ENCODE data around the gene LCA5L. TPM values are rescaled to one million over a fixed set of nuclear protein-coding genes. Genes with fewer than 3 reads are reported as not detected.

LCA5L gene
- total and polyA plus RNA-seq, 2 of the 13 experiments (the other 11 are each of a cell fraction or from before 2014, with no cell fraction given): 0.13 to 0.55 TPM

GRCh38 chr21:39385299-39386145 is 60.1 kb downstream of the LCA5L start (continued):
- TF ChIP-seq, protein P1, sequence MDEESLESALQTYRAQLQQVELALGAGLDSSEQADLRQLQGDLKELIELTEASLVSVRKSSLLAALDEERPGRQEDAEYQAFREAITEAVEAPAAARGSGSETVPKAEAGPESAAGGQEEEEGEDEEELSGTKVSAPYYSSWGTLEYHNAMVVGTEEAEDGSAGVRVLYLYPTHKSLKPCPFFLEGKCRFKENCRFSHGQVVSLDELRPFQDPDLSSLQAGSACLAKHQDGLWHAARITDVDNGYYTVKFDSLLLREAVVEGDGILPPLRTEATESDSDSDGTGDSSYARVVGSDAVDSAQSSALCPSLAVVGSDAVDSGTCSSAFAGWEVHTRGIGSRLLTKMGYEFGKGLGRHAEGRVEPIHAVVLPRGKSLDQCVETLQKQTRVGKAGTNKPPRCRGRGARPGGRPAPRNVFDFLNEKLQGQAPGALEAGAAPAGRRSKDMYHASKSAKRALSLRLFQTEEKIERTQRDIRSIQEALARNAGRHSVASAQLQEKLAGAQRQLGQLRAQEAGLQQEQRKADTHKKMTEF (CRISPR knock-in tag; IDR thresholded peaks at IDR 0.05): peak; percentile 96
- TF ChIP-seq ZNF317 (CRISPR knock-in tag; IDR thresholded peaks at IDR 0.05): no peak
- TF ChIP-seq FIP1L1 (IDR thresholded peaks at IDR 0.05; ENCODE audit: borderline replicate concordance, insufficient read depth, low read depth, low read length): 0 out of 2 replicates have a peak, but pooled peaks have one; percentile 63
- TF ChIP-seq ZNF572 (CRISPR knock-in tag; IDR thresholded peaks at IDR 0.05): no peak
- no peak for TF ChIP-seq SMAD1 (CRISPR knock-in tag; IDR thresholded peaks at IDR 0.05; ENCODE audit: borderline replicate concordance, low read depth)
- no peak for TF ChIP-seq NFRKB (IDR thresholded peaks at IDR 0.05)
- no peak for TF ChIP-seq ZNF354B (CRISPR knock-in tag; IDR thresholded peaks at IDR 0.05)
- TF ChIP-seq ZKSCAN8 (CRISPR knock-in tag; IDR thresholded peaks at IDR 0.05; ENCODE audit: borderline replicate concordance): peak; percentile 69; the same call in 1 of the 2 replicates
- TF ChIP-seq ZNF569 (CRISPR knock-in tag; IDR thresholded peaks at IDR 0.05; ENCODE audit: borderline replicate concordance): no peak
- TF ChIP-seq DBP (CRISPR knock-in tag; IDR thresholded peaks at IDR 0.05; ENCODE audit: not compliant biosample characterization): no peak
- no peak for TF ChIP-seq ZNF260 (CRISPR knock-in tag; IDR thresholded peaks at IDR 0.05; ENCODE audit: borderline replicate concordance, low read depth)
- TF ChIP-seq PHF20 (CRISPR knock-in tag; IDR thresholded peaks at IDR 0.05): peak; percentile 56
- no peak for TF ChIP-seq ZNF781 (CRISPR knock-in tag; IDR thresholded peaks at IDR 0.05; ENCODE audit: borderline replicate concordance, not compliant biosample characterization)
- no peak for TF ChIP-seq SMC3 (IDR thresholded peaks at IDR 0.05; ENCODE audit: low read length)
- peak; percentile 78; the same call in 1 of the 2 replicates for TF ChIP-seq ZNF639 (CRISPR knock-in tag; conservative IDR thresholded peaks at IDR 0.05)
- peak; percentile 81; the same call in 1 of the 2 replicates for TF ChIP-seq TFDP2 (CRISPR knock-in tag; IDR thresholded peaks at IDR 0.05)
- TF ChIP-seq U2AF1 (optimal IDR thresholded peaks at IDR 0.05; ENCODE audit: low read depth, low read length): no peak
- TF ChIP-seq KLF16 (CRISPR knock-in tag; IDR thresholded peaks at IDR 0.05): peak in 1 of 2 experiments; percentile 86; a peak in 2 of 4 replicates
- no peak; the same call in none of the 2 replicates for TF ChIP-seq ZNF607 (CRISPR knock-in tag; IDR thresholded peaks at IDR 0.05; ENCODE audit: borderline replicate concordance)
- peak; percentile 62; the same call in 1 of the 2 replicates for TF ChIP-seq ATF2 (CRISPR knock-in tag; IDR thresholded peaks at IDR 0.05)
- TF ChIP-seq SMARCE1 (IDR thresholded peaks at IDR 0.05; ENCODE audit: borderline replicate concordance): no peak
- TF ChIP-seq ATRX (CRISPR knock-in tag; IDR thresholded peaks at IDR 0.05; ENCODE audit: borderline replicate concordance): no peak
- TF ChIP-seq SRSF4 (IDR thresholded peaks at IDR 0.05; ENCODE audit: low read depth, low read length, poor library complexity, severe bottlenecking): no peak
